SK-N-SH treated with all-trans-retinoic acid at 6 μM for 48 hours (cell line): ENCODE results near the gene PARP6.

Source experiments
- ATAC-seq: fragments of 200-7000 bp; cut with Tn5 transposase; 3 replicates; pipeline ENCODE4 v1.9.1; 2020; ENCODE audit warnings: mild to moderate bottlenecking, moderate library complexity
- ARNTL ChIP-seq: fragments of 450-650 bp; formaldehyde crosslinking; IDR thresholded peaks from 2 replicates; pipeline ENCODE4 v1.5.0; 2020; ENCODE audit warnings: low read depth, mild to moderate bottlenecking, moderate library complexity, borderline replicate concordance
- BACH2 ChIP-seq: fragments of 250-450 bp; sonication (Bioruptor Pico); IDR thresholded peaks from 2 replicates; pipeline ENCODE4 v1.9.0; 2021; ENCODE audit warnings: mild to moderate bottlenecking, borderline replicate concordance
- CREB5 ChIP-seq: fragments of 250-450 bp; sonication (Bioruptor Pico); IDR thresholded peaks from 2 replicates; pipeline ENCODE4 v1.5.1; 2020; ENCODE audit warnings: low read depth, mild to moderate bottlenecking, moderate library complexity
- CSDC2 ChIP-seq: fragments of 250-450 bp; sonication (Bioruptor Pico); IDR thresholded peaks from 2 replicates; pipeline ENCODE4 v1.5.0; 2020; ENCODE audit warnings: mild to moderate bottlenecking, moderate library complexity
- CSRNP3 ChIP-seq: fragments of 250-450 bp; sonication (Bioruptor Pico); IDR thresholded peaks from 2 replicates; pipeline ENCODE4 v1.5.1; 2021; ENCODE audit warnings: mild to moderate bottlenecking, moderate library complexity
- ESRRG ChIP-seq: fragments of 250-450 bp; sonication (Bioruptor Pico); IDR thresholded peaks from 2 replicates; pipeline ENCODE4 v1.6.1; 2021; ENCODE audit warnings: mild to moderate bottlenecking
- GLIS3 ChIP-seq: fragments of 250-450 bp; sonication (Bioruptor Pico); IDR thresholded peaks from 2 replicates; pipeline ENCODE4 v1.5.0; 2020; ENCODE audit warnings: mild to moderate bottlenecking, moderate library complexity
- ISL1 ChIP-seq: fragments of 250-450 bp; sonication (Bioruptor Pico); IDR thresholded peaks from 2 replicates; pipeline ENCODE4 v2.1.2; 2022; ENCODE audit warnings: mild to moderate bottlenecking, moderate library complexity
- OSR1 ChIP-seq: fragments of 250-450 bp; sonication (Bioruptor Pico); IDR thresholded peaks from 2 replicates; pipeline ENCODE4 v1.8.0; 2022; ENCODE audit warnings: moderate library complexity, mild to moderate bottlenecking, inconsistent platforms
- PATZ1 ChIP-seq: fragments of 250-450 bp; sonication (Bioruptor Pico); IDR thresholded peaks from 2 replicates; pipeline ENCODE4 v1.8.0; 2020; ENCODE audit warnings: mild to moderate bottlenecking, moderate library complexity, borderline replicate concordance
- POU6F1 ChIP-seq: fragments of 250-450 bp; sonication (Bioruptor Pico); IDR thresholded peaks from 2 replicates; pipeline ENCODE4 v1.8.0; 2021; ENCODE audit warnings: low read depth, mild to moderate bottlenecking, moderate library complexity, borderline replicate concordance
- PPARA ChIP-seq: fragments of 250-450 bp; sonication (Bioruptor Pico); IDR thresholded peaks from 2 replicates; pipeline ENCODE4 v1.5.0; 2020; ENCODE audit warnings: mild to moderate bottlenecking, borderline replicate concordance
- RARB ChIP-seq: fragments of 250-450 bp; sonication (Bioruptor Pico); IDR thresholded peaks from 2 replicates; pipeline ENCODE4 v1.8.0; 2021; ENCODE audit warnings: mild to moderate bottlenecking, moderate library complexity
- SNAI2 ChIP-seq: fragments of 250-450 bp; sonication (Bioruptor Pico); IDR thresholded peaks from 2 replicates; pipeline ENCODE4 v1.5.0; 2020; ENCODE audit warnings: mild to moderate bottlenecking, moderate library complexity
- TOX ChIP-seq: fragments of 250-450 bp; sonication (Bioruptor Pico); IDR thresholded peaks from 2 replicates; pipeline ENCODE4 v1.8.0; 2021; ENCODE audit warnings: mild to moderate bottlenecking, moderate library complexity, borderline replicate concordance
- TSHZ2 ChIP-seq: fragments of 250-450 bp; sonication (Bioruptor Pico); IDR thresholded peaks from 2 replicates; pipeline ENCODE4 v1.5.0; 2020; ENCODE audit warnings: mild to moderate bottlenecking, moderate library complexity
- ZC3H10 ChIP-seq: fragments of 250-450 bp; sonication (Bioruptor Pico); IDR thresholded peaks from 2 replicates; pipeline ENCODE4 v1.5.1; 2021; ENCODE audit warnings: mild to moderate bottlenecking, moderate library complexity
- ZFP3 ChIP-seq: fragments of 250-450 bp; sonication (Bioruptor Pico); IDR thresholded peaks from 2 replicates; pipeline ENCODE4 v1.5.0; 2020; ENCODE audit warnings: mild to moderate bottlenecking, moderate library complexity
- ZFP30 ChIP-seq: fragments of 450-650 bp; formaldehyde crosslinking; IDR thresholded peaks from 2 replicates; pipeline ENCODE4 v1.5.0; 2022; ENCODE audit warnings: mild to moderate bottlenecking, moderate library complexity
- ZNF565 ChIP-seq: fragments of 450-650 bp; formaldehyde crosslinking; conservative IDR thresholded peaks from 2 replicates; pipeline ENCODE4 v1.5.0; 2020; ENCODE audit warnings: low read depth, mild to moderate bottlenecking, moderate library complexity
- ZNF70 ChIP-seq: fragments of 450-650 bp; formaldehyde crosslinking; IDR thresholded peaks from 2 replicates; pipeline ENCODE4 v1.5.0; 2020; ENCODE audit warnings: mild to moderate bottlenecking, moderate library complexity

The PARP6 gene

GRCh38 chr15:72227192-72227586 is 45.2 kb downstream of the PARP6 start:
- TF ChIP-seq OSR1 (CRISPR knock-in tag) = no peak
- no peak for TF ChIP-seq CSDC2 (CRISPR knock-in tag)
- TF ChIP-seq ARNTL (CRISPR knock-in tag) = no peak
- no peak for TF ChIP-seq CREB5 (CRISPR knock-in tag)
- TF ChIP-seq BACH2 (CRISPR knock-in tag) = no peak
- no peak for TF ChIP-seq ESRRG (CRISPR knock-in tag)
- TF ChIP-seq PPARA (CRISPR knock-in tag) = no peak
- TF ChIP-seq ZNF70 (CRISPR knock-in tag) = no peak
- no peak for TF ChIP-seq RARB (CRISPR knock-in tag)
- TF ChIP-seq TSHZ2 = no peak
- TF ChIP-seq GLIS3 (CRISPR knock-in tag) = no peak
- TF ChIP-seq TOX (CRISPR knock-in tag) = no peak
- no peak for TF ChIP-seq ZFP30 (CRISPR knock-in tag)
- ATAC-seq = no peak

GRCh38 chr15:72223278-72223677 is 49.1 kb downstream of the PARP6 start:
- no peak for ATAC-seq
- TF ChIP-seq OSR1 (CRISPR knock-in tag) (no peak), SNAI2 (no peak), PATZ1 (CRISPR knock-in tag) (no peak), ARNTL (CRISPR knock-in tag) (no peak), ISL1 (CRISPR knock-in tag) (no peak), ZFP3 (CRISPR knock-in tag) (no peak), CREB5 (CRISPR knock-in tag) (no peak), ZNF565 (CRISPR knock-in tag) (no peak), BACH2 (CRISPR knock-in tag) (no peak), ZC3H10 (CRISPR knock-in tag) (no peak), CSRNP3 (CRISPR knock-in tag) (no peak), CSDC2 (CRISPR knock-in tag) (no peak), POU6F1 (CRISPR knock-in tag) (no peak), PPARA (CRISPR knock-in tag) (no peak)
- TF ChIP-seq, all 23 proteins: peak for 0
